ENCODE results near the gene TRIM68.

DNA sequence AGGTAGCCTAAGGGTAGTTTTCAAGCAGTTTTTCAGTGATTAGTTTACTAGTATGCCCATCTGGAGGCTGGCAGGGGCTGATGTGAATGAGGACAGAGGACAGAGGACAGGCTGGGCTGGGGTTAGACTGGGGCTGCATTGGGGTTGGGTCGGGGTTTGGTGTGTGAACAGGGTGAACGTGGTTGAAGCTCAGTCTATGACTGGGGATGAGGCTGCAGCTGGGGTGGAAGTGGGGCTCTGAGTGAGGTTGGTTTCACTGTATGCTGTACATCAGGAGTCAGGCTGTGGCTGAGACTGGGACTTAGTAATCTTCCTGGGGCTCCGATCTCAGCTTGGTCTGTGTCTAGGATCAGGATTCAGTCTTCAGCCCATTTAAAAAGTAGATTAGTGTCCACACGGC lies 36.2 kb upstream of the TRIM68 start:
- TF ChIP-seq, protein P1, sequence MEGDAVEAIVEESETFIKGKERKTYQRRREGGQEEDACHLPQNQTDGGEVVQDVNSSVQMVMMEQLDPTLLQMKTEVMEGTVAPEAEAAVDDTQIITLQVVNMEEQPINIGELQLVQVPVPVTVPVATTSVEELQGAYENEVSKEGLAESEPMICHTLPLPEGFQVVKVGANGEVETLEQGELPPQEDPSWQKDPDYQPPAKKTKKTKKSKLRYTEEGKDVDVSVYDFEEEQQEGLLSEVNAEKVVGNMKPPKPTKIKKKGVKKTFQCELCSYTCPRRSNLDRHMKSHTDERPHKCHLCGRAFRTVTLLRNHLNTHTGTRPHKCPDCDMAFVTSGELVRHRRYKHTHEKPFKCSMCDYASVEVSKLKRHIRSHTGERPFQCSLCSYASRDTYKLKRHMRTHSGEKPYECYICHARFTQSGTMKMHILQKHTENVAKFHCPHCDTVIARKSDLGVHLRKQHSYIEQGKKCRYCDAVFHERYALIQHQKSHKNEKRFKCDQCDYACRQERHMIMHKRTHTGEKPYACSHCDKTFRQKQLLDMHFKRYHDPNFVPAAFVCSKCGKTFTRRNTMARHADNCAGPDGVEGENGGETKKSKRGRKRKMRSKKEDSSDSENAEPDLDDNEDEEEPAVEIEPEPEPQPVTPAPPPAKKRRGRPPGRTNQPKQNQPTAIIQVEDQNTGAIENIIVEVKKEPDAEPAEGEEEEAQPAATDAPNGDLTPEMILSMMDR (IDR thresholded peaks at IDR 0.05 in 8 of 11, conservative IDR thresholded peaks at IDR 0.05 in 3 of 11) = no peak
- TF ChIP-seq POLR2A (IDR thresholded peaks at IDR 0.05) = no peak
- TF ChIP-seq POLR2AphosphoS5 (IDR thresholded peaks at IDR 0.05) = no peak

Measured in spleen (tissue), 7 donors.